ENCODE measurements around the gene NODAL. TPM values are rescaled to one million over a fixed set of nuclear protein-coding genes. Genes with fewer than 3 reads are reported as not detected.
"Not testable (repeated sequence)": the region's sequence is repeated elsewhere in the genome, so short reads cannot be mapped to it uniquely, and the experiment has no call there.

NODAL gene
- total RNA-seq = not detected in 2 replicates

- Mint-ChIP-seq H3K9me3 (no peaks in the 10 kb centered on the region), H3K4me3 (peak within 1 kb of the TSS; percentile 49), H3K27me3 (peaks cover 38% of the 10 kb centered on the region), H3K27ac (no peak within 1 kb of the TSS), H3K4me1 (peaks cover 12% of the 10 kb centered on the region), H3K36me3 (ENCODE audit: low read depth) (no peaks in the 10 kb centered on the region)
- DNase-seq (no peak), ATAC-seq (ENCODE audit: low read depth) (no peak)
- ChIA-PET CTCF (no interaction called here), POLR2A (no interaction called here)
- intact Hi-C loops (cut with micrococcal nuclease) = no loop called here
- TF ChIP-seq CTCF (IDR thresholded peaks at IDR 0.05) = no peak
Observed at GRCh38 chr10:70441161-70441894, at the start of gene NODAL. Gene NODAL, minus strand, starts transcription at chr10:70441681. Its CDS starts 14 bp downstream, at chr10:70441667.

GRCh38 chr10:70490142-70490541 lies 48.7 kb upstream of the NODAL start:
- TF ChIP-seq CTCF (IDR thresholded peaks at IDR 0.05) = no peak
- no peak for ATAC-seq (ENCODE audit: low read depth)
- Mint-ChIP-seq H3K4me1 (peaks cover 61% of the 10 kb centered on the region), H3K27ac (peak overlapping the region; percentile 86), H3K27me3 (no peaks in the 10 kb centered on the region), H3K4me3 (no peak overlapping the region), H3K36me3 (ENCODE audit: low read depth) (no peaks in the 10 kb centered on the region), H3K9me3 (no peaks in the 10 kb centered on the region)
- CTCF ChIA-PET = no interaction called here
- POLR2A ChIA-PET = interaction anchor here (0.7 to 1.9 kb wide), 4 partner anchors 13 to 86 kb away, joined by 3 to 10 read pairs (median 4); partner anchors contain the start of gene EIF4EBP2
- intact Hi-C loops (cut with micrococcal nuclease) = loop anchor here (1.0 to 5.0 kb wide), 4 partner anchors 10 to 343 kb away; partner anchors contain the start of genes EIF4EBP2, SGPL1 and TYSND1
- no peak for DNase-seq

- Mint-ChIP-seq H3K27me3 (no peaks in the 10 kb centered on the region), H3K27ac (no peak overlapping the region), H3K4me1 (peaks cover 42% of the 10 kb centered on the region), H3K4me3 (no peak overlapping the region), H3K36me3 (ENCODE audit: low read depth) (no peaks in the 10 kb centered on the region), H3K9me3 (no peaks in the 10 kb centered on the region)
- ChIA-PET POLR2A (no interaction called here), CTCF (no interaction called here)
- DNase-seq = no peak
- ATAC-seq (ENCODE audit: low read depth) = no peak
- intact Hi-C loops (cut with micrococcal nuclease) = no loop called here
- no peak for TF ChIP-seq CTCF (IDR thresholded peaks at IDR 0.05)
Observed at GRCh38 chr10:70487824-70488223, 46.3 kb upstream of the NODAL start.

GRCh38 chr10:70483872-70484271 lies 42.4 kb upstream of the NODAL start:
- DNase-seq; intact Hi-C loops (cut with micrococcal nuclease); H3K27ac Mint-ChIP-seq; H3K36me3 Mint-ChIP-seq (ENCODE audit: low read depth); H3K4me3 Mint-ChIP-seq; ATAC-seq (ENCODE audit: low read depth); CTCF ChIA-PET; H3K27me3 Mint-ChIP-seq; H3K9me3 Mint-ChIP-seq: not testable (repeated sequence)
- peaks cover 41% of the 10 kb centered on the region for H3K4me1 Mint-ChIP-seq
- POLR2A ChIA-PET = interaction anchor here (1.0 kb wide), 1 partner anchor 11 kb away, joined by 4 read pairs; no protein-coding TSS in a partner anchor

GRCh38 chr10:70482982-70483760 lies 41.7 kb upstream of the NODAL start:
- H3K4me1 Mint-ChIP-seq = peaks cover 38% of the 10 kb centered on the region
- H3K9me3 Mint-ChIP-seq = no peaks in the 10 kb centered on the region
- no peak for TF ChIP-seq CTCF (IDR thresholded peaks at IDR 0.05)
- CTCF ChIA-PET = no interaction called here
- DNase-seq = no peak
- no peak overlapping the region for H3K4me3 Mint-ChIP-seq
- POLR2A ChIA-PET = interaction anchor here (1.0 kb wide), 1 partner anchor 11 kb away, joined by 4 read pairs; no protein-coding TSS in a partner anchor
- H3K27me3 Mint-ChIP-seq = no peaks in the 10 kb centered on the region
- H3K36me3 Mint-ChIP-seq (ENCODE audit: low read depth) = no peaks in the 10 kb centered on the region
- H3K27ac Mint-ChIP-seq = no peak overlapping the region
- intact Hi-C loops (cut with micrococcal nuclease) = no loop called here
- no peak for ATAC-seq (ENCODE audit: low read depth)

All from activated B cell treated with CpG ODN at 0.5 μM for 24 hours (primary cell).